ENCODE data around the gene IL15.
"Not testable (repeated sequence)": the region's sequence is repeated elsewhere in the genome, so short reads cannot be mapped to it uniquely, and the experiment has no call there.

The IL15 gene

GRCh38 chr4:141636082-141636770 lies at the start of gene IL15:
IL15 (plus strand) TSS chr4:141636583; CDS start chr4:141719465, 82,882 bp downstream.
- peak; percentile 66 to 75 for DNase-seq

- DNase-seq = no peak
Measured at GRCh38 chr4:141587897-141588296, 48.5 kb upstream of the IL15 start.

- DNase-seq = no peak
Measured at GRCh38 chr4:141595531-141595930, 40.9 kb upstream of the IL15 start.

GRCh38 chr4:141599853-141600252 lies 36.5 kb upstream of the IL15 start:
- DNase-seq = no peak

GRCh38 chr4:141604683-141605082 lies 31.7 kb upstream of the IL15 start:
- DNase-seq = not testable (repeated sequence)

GRCh38 chr4:141605425-141605856 lies 30.9 kb upstream of the IL15 start:
- DNase-seq = no peak

- DNase-seq = no peak
Measured at GRCh38 chr4:141609243-141609642, 27.1 kb upstream of the IL15 start.

GRCh38 chr4:141610365-141610764 lies 26.0 kb upstream of the IL15 start:
- DNase-seq = no peak

GRCh38 chr4:141614878-141615586 lies 21.4 kb upstream of the IL15 start:
- DNase-seq = no peak

- DNase-seq = not testable (repeated sequence)
Measured at GRCh38 chr4:141615587-141615918, 20.8 kb upstream of the IL15 start.

GRCh38 chr4:141620715-141621114 lies 15.7 kb upstream of the IL15 start:
- DNase-seq = no peak

GRCh38 chr4:141625023-141625422 lies 11.4 kb upstream of the IL15 start:
- no peak for DNase-seq

- no peak for DNase-seq
Measured at GRCh38 chr4:141630854-141631253, 5.5 kb upstream of the IL15 start.

- no peak for DNase-seq
Measured at GRCh38 chr4:141635736-141636081, 674 bp upstream of the IL15 start.

- DNase-seq = peak; percentile 4 to 10
Measured at GRCh38 chr4:141636771-141637460, 533 bp downstream of the IL15 start.

- DNase-seq = no peak
Measured at GRCh38 chr4:141637565-141637964, 1.2 kb downstream of the IL15 start.

GRCh38 chr4:141638230-141638629 lies 1.8 kb downstream of the IL15 start:
- DNase-seq = no peak

- DNase-seq = no peak
Measured at GRCh38 chr4:141640696-141641095, 4.3 kb downstream of the IL15 start.

- no peak for DNase-seq
Measured at GRCh38 chr4:141642063-141642462, 5.7 kb downstream of the IL15 start.

- no peak for DNase-seq
Measured at GRCh38 chr4:141642711-141643110, 6.3 kb downstream of the IL15 start.

GRCh38 chr4:141643557-141643956 lies 7.2 kb downstream of the IL15 start:
- no peak for DNase-seq

GRCh38 chr4:141645611-141646340 lies 9.4 kb downstream of the IL15 start:
- no peak for DNase-seq

- DNase-seq = no peak
Measured at GRCh38 chr4:141646969-141647368, 10.6 kb downstream of the IL15 start.
